ENCODE measurements around the gene MAD1L1. TPM values are rescaled to one million over a fixed set of nuclear protein-coding genes. Genes with fewer than 3 reads are reported as not detected.

MAD1L1 gene
- total RNA-seq, 6 experiments from 2014 or later, result 15.1 to 37.4 (median 20.5) TPM

GRCh38 chr7:2108071-2108455, 124.7 kb downstream of the MAD1L1 start:
- Histone ChIP-seq H3K36me3 (no peaks in the 10 kb centered on the region), H3K9me3 (no peaks in the 10 kb centered on the region), H3K27me3 (no peaks in the 10 kb centered on the region), H3K27ac (no peak overlapping the region), H3K4me3 (no peak overlapping the region), H3K4me1 (no peaks in the 10 kb centered on the region)
- TF ChIP-seq, protein P1, sequence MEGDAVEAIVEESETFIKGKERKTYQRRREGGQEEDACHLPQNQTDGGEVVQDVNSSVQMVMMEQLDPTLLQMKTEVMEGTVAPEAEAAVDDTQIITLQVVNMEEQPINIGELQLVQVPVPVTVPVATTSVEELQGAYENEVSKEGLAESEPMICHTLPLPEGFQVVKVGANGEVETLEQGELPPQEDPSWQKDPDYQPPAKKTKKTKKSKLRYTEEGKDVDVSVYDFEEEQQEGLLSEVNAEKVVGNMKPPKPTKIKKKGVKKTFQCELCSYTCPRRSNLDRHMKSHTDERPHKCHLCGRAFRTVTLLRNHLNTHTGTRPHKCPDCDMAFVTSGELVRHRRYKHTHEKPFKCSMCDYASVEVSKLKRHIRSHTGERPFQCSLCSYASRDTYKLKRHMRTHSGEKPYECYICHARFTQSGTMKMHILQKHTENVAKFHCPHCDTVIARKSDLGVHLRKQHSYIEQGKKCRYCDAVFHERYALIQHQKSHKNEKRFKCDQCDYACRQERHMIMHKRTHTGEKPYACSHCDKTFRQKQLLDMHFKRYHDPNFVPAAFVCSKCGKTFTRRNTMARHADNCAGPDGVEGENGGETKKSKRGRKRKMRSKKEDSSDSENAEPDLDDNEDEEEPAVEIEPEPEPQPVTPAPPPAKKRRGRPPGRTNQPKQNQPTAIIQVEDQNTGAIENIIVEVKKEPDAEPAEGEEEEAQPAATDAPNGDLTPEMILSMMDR (IDR thresholded peaks at IDR 0.05), result no peak
- TF ChIP-seq POLR2A (IDR thresholded peaks at IDR 0.05), result no peak
- no peak for DNase-seq
- intact Hi-C loops (cut with DNase I), result no loop called here
- no peak for ATAC-seq
- WGBS (ENCODE audit: insufficient coverage, low coverage, low lambda C conversion rate, missing lambda C conversion rate), result 86% methylated on average over 9 of the region's 9 CpGs

GRCh38 chr7:2107386-2108070, 125.2 kb downstream of the MAD1L1 start:
- no peak for ATAC-seq
- Histone ChIP-seq H3K27ac (no peak overlapping the region), H3K4me1 (no peaks in the 10 kb centered on the region)

DNA sequence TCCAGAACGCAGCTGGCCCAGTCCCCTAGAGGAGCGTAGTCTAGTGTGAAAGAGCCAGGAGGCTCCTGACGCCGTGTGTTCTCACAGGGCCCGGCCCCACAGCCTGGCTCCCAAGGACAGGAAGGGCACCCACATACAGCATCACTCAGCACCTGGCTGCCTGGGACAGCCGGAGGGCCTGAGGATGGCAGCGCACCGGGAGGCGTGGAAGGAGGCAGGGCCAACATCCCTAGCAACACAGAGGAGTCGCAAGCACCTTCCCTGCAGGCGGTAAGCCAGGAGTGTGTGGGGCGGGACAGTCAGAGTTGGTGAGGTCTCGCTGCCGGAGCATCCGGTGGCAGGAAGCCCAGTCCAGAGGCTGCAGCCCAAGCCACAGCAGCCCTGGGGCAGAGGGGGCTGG, 125.8 kb downstream of the MAD1L1 start:
- Histone ChIP-seq H3K4me1 (no peaks in the 10 kb centered on the region), H3K27ac (no peak overlapping the region), H3K9me3 (no peaks in the 10 kb centered on the region), H3K27me3 (no peaks in the 10 kb centered on the region), H3K4me3 (no peak overlapping the region), H3K36me3 (no peaks in the 10 kb centered on the region)
- no CpG with 5 or more reads among the region's 15 CpGs for WGBS (ENCODE audit: insufficient coverage, low coverage, low lambda C conversion rate, missing lambda C conversion rate)
- TF ChIP-seq, protein P1 (IDR thresholded peaks at IDR 0.05), result no peak
- no peak for TF ChIP-seq POLR2A (IDR thresholded peaks at IDR 0.05)
- DNase-seq (peak in 1 of 3 donors; percentile 42), ATAC-seq (peak; percentile 39 to 53 (median 50))
- intact Hi-C loops (cut with DNase I), result no loop called here

More at GRCh38 chr7:2107386-2108070, 125.2 kb downstream of the MAD1L1 start:
- 88% methylated on average over 14 of the region's 21 CpGs for WGBS (ENCODE audit: insufficient coverage, low coverage, low lambda C conversion rate, missing lambda C conversion rate)
- DNase-seq, result no peak
- TF ChIP-seq, protein P1 (IDR thresholded peaks at IDR 0.05), result no peak
- no peak for TF ChIP-seq POLR2A (IDR thresholded peaks at IDR 0.05)
- H3K4me3 ChIP-seq, result no peak overlapping the region
- H3K27me3 ChIP-seq, result no peaks in the 10 kb centered on the region
- intact Hi-C loops (cut with DNase I), result no loop called here
- H3K36me3 ChIP-seq, result no peaks in the 10 kb centered on the region
- H3K9me3 ChIP-seq, result no peaks in the 10 kb centered on the region

GRCh38 chr7:2106440-2106839, 126.3 kb downstream of the MAD1L1 start:
- intact Hi-C loops (cut with DNase I), result no loop called here

More at GRCh38 chr7:2106440-2106839, 126.3 kb downstream of the MAD1L1 start:
- Histone ChIP-seq H3K27ac (no peak overlapping the region), H3K4me1 (no peaks in the 10 kb centered on the region), H3K4me3 (no peak overlapping the region), H3K36me3 (no peaks in the 10 kb centered on the region), H3K27me3 (no peaks in the 10 kb centered on the region), H3K9me3 (no peaks in the 10 kb centered on the region)
- DNase-seq (no peak), ATAC-seq (no peak)
- TF ChIP-seq, protein P1 (IDR thresholded peaks at IDR 0.05), result no peak
- TF ChIP-seq POLR2A (IDR thresholded peaks at IDR 0.05), result no peak
- 100% methylated on average over 1 of the region's 12 CpGs for WGBS (ENCODE audit: insufficient coverage, low coverage, low lambda C conversion rate, missing lambda C conversion rate)
